Mucosa of stomach (tissue), 1 donor: ENCODE results near the gene NEIL3.

Experiments used
- H3K27me3 ChIP-seq: one replicate; pipeline ENCODE4 v1.7.0; 2013; ENCODE audit warnings: mild to moderate bottlenecking, low read length; ENCODE audit not compliant: control insufficient read depth, insufficient read depth
- H3K36me3 ChIP-seq: one replicate; pipeline ENCODE4 v1.7.0; 2013; ENCODE audit warnings: low read length; ENCODE audit not compliant: control insufficient read depth, insufficient read depth
- H3K4me1 ChIP-seq: one replicate; pipeline ENCODE4 v1.7.0; 2013; ENCODE audit warnings: mild to moderate bottlenecking, low read length; ENCODE audit not compliant: control insufficient read depth, insufficient read depth
- H3K4me3 ChIP-seq: one replicate; pipeline ENCODE4 v1.7.0; 2013; ENCODE audit warnings: low read length
- H3K9ac ChIP-seq: one replicate; pipeline ENCODE4 v1.7.0; 2013; ENCODE audit warnings: mild to moderate bottlenecking, low read length, moderate library complexity
- H3K9me3 ChIP-seq: one replicate; pipeline ENCODE4 v1.7.0; 2013; ENCODE audit warnings: mild to moderate bottlenecking, low read length, moderate library complexity; ENCODE audit not compliant: control insufficient read depth
- donor health status: Pancreatic carcinoma.

Gene NEIL3

DNA sequence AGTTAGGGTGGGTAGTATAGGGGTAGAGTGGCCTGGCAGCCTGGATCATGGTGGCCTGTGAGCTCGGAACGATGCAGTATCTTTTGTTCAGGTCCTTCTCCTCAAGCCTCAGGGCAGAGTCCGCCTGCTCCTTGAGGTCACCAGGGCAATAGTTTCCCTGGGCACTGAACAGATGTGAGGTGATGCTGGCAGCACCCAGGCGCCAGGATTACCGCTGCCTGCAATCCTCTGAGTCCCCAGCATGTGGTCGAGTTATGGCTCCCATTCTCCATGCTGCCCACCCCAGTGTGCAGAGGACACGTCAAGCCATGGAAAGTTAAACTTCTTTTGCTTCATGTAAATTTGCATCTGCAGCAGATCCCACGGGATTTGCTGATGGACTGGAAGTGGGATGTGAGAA, 38.7 kb downstream of the NEIL3 start:
- H3K4me1 ChIP-seq: no peaks in the 10 kb centered on the region
- no peaks in the 10 kb centered on the region for H3K9me3 ChIP-seq
- no peak overlapping the region for H3K9ac ChIP-seq
- no peaks in the 10 kb centered on the region for H3K27me3 ChIP-seq
- H3K36me3 ChIP-seq: no peaks in the 10 kb centered on the region
- H3K4me3 ChIP-seq: no peak overlapping the region

DNA sequence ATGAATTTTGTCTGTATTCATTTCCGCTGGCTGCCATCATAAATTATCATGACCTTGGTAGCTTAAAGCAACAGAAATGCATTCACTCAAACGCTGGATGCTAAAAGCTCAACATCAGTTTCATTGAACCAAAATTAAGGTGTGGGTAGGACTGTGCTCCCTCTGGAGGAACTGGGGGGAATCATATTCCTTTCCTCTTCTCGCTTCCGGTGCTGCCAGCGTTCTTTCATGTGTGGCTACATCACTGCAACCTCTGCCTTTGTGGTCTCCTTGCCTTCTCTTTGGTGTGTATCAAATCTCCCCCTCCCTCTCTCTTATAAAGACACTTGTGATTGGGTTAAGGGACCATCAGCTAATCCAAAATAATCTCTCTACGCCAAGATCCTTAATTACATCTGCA, 39.5 kb downstream of the NEIL3 start:
- Histone ChIP-seq H3K9me3 (no peaks in the 10 kb centered on the region), H3K4me1 (no peaks in the 10 kb centered on the region), H3K4me3 (no peak overlapping the region), H3K36me3 (no peaks in the 10 kb centered on the region), H3K9ac (no peak overlapping the region), H3K27me3 (no peaks in the 10 kb centered on the region)

- Histone ChIP-seq H3K27me3 (no peaks in the 10 kb centered on the region), H3K9ac (no peak overlapping the region), H3K4me3 (no peak overlapping the region), H3K36me3 (no peaks in the 10 kb centered on the region), H3K9me3 (no peaks in the 10 kb centered on the region), H3K4me1 (no peaks in the 10 kb centered on the region)
Observed at GRCh38 chr4:177351622-177352244, 42.1 kb downstream of the NEIL3 start.

GRCh38 chr4:177356206-177356605, 46.5 kb downstream of the NEIL3 start:
- Histone ChIP-seq H3K36me3 (no peaks in the 10 kb centered on the region), H3K4me3 (no peak overlapping the region), H3K4me1 (no peaks in the 10 kb centered on the region), H3K9ac (no peak overlapping the region), H3K9me3 (no peaks in the 10 kb centered on the region), H3K27me3 (no peaks in the 10 kb centered on the region)

GRCh38 chr4:177356921-177357320, 47.2 kb downstream of the NEIL3 start:
- H3K4me1 ChIP-seq: no peaks in the 10 kb centered on the region
- H3K9ac ChIP-seq: no peak overlapping the region
- no peaks in the 10 kb centered on the region for H3K27me3 ChIP-seq
- no peaks in the 10 kb centered on the region for H3K9me3 ChIP-seq
- H3K36me3 ChIP-seq: no peaks in the 10 kb centered on the region
- H3K4me3 ChIP-seq: no peak overlapping the region

GRCh38 chr4:177367336-177367735, 57.7 kb downstream of the NEIL3 start:
- Histone ChIP-seq H3K4me1 (no peaks in the 10 kb centered on the region), H3K4me3 (no peak overlapping the region), H3K27me3 (no peaks in the 10 kb centered on the region), H3K9ac (no peak overlapping the region), H3K36me3 (no peaks in the 10 kb centered on the region), H3K9me3 (no peaks in the 10 kb centered on the region)

DNA sequence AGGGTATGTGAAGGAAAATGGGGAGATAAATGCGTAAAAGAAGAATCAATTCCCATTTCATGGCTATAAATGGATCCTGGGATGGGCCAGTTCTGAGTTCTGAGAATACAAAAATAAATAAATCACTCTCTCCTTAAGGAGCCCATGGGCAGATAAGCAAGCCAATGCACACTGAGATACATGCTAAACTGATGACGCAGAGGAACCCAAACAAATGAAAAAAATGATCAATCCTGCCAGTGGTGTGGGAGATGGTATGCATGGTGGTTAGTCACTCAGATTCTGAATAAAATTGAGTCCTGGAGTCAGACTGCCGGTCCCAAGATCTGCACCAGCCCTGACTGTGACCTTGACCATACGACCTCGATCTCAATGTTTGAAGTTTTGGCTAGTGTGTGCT, 59.7 kb downstream of the NEIL3 start:
- H3K27me3 ChIP-seq: no peaks in the 10 kb centered on the region
- H3K9me3 ChIP-seq: no peaks in the 10 kb centered on the region
- no peaks in the 10 kb centered on the region for H3K4me1 ChIP-seq
- no peak overlapping the region for H3K9ac ChIP-seq
- no peaks in the 10 kb centered on the region for H3K36me3 ChIP-seq
- H3K4me3 ChIP-seq: no peak overlapping the region

GRCh38 chr4:177371461-177371860, 61.8 kb downstream of the NEIL3 start:
- Histone ChIP-seq H3K4me1 (no peaks in the 10 kb centered on the region), H3K9me3 (no peaks in the 10 kb centered on the region), H3K27me3 (no peaks in the 10 kb centered on the region), H3K4me3 (no peak overlapping the region), H3K36me3 (no peaks in the 10 kb centered on the region), H3K9ac (no peak overlapping the region)

DNA sequence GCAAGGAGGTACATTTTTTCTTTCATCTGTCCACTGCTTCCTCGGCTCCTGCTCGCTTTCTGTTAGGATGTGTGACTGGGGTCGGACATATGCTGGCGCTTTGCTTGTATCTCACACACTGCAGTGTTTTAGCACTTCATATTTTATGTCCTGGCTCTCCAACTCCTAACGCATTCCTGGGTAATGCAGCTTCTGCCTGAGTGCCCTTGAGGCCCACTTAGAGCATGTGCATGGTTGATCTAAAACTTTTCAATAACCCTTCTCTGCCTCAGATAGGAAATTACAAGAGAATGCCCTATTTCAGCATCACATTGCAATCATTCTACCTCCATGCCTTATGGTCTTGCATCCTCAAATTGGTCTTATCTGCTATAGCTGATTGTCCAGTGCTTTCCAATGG, 65.3 kb downstream of the NEIL3 start:
- no peaks in the 10 kb centered on the region for H3K9me3 ChIP-seq
- no peaks in the 10 kb centered on the region for H3K4me1 ChIP-seq
- no peak overlapping the region for H3K4me3 ChIP-seq

GRCh38 chr4:177375372-177375771, 65.7 kb downstream of the NEIL3 start:
- Histone ChIP-seq H3K27me3 (no peaks in the 10 kb centered on the region), H3K9ac (no peak overlapping the region), H3K4me1 (no peaks in the 10 kb centered on the region), H3K9me3 (no peaks in the 10 kb centered on the region), H3K36me3 (no peaks in the 10 kb centered on the region), H3K4me3 (no peak overlapping the region)

More for the DNA sequence above, 65.3 kb downstream of the NEIL3 start:
- Histone ChIP-seq H3K27me3 (no peaks in the 10 kb centered on the region), H3K36me3 (no peaks in the 10 kb centered on the region), H3K9ac (no peak overlapping the region)

GRCh38 chr4:177376024-177376423, 66.3 kb downstream of the NEIL3 start:
- H3K36me3 ChIP-seq: no peaks in the 10 kb centered on the region
- no peaks in the 10 kb centered on the region for H3K4me1 ChIP-seq
- no peaks in the 10 kb centered on the region for H3K27me3 ChIP-seq
- H3K4me3 ChIP-seq: no peak overlapping the region
- no peak overlapping the region for H3K9ac ChIP-seq
- no peaks in the 10 kb centered on the region for H3K9me3 ChIP-seq

GRCh38 chr4:177380730-177381287, 71.1 kb downstream of the NEIL3 start:
- no peak overlapping the region for H3K4me3 ChIP-seq
- H3K27me3 ChIP-seq: no peaks in the 10 kb centered on the region
- H3K9ac ChIP-seq: no peak overlapping the region
- H3K9me3 ChIP-seq: no peaks in the 10 kb centered on the region
- no peaks in the 10 kb centered on the region for H3K4me1 ChIP-seq
- no peaks in the 10 kb centered on the region for H3K36me3 ChIP-seq
